GM19035 (cell line): ENCODE data around the gene PPFIA2.
"Not testable (repeated sequence)": the region's sequence is repeated elsewhere in the genome, so short reads cannot be mapped to it uniquely, and the experiment has no call there.

Experiments used
- ATAC-seq: cut with Tn5 transposase; IDR thresholded peaks from one replicate; pipeline ENCODE4 v1.9.1; 2021; ENCODE audit not compliant: unreplicated experiment

The PPFIA2 gene

GRCh38 chr12:81670759-81671158 lies 88.4 kb downstream of the PPFIA2 start:
- no peak for ATAC-seq

GRCh38 chr12:81668475-81668874 lies 90.7 kb downstream of the PPFIA2 start:
- peak; percentile 82 for ATAC-seq

GRCh38 chr12:81659310-81659709 lies 99.8 kb downstream of the PPFIA2 start:
- not testable (repeated sequence) for ATAC-seq

GRCh38 chr12:81644503-81644902 lies 114.6 kb downstream of the PPFIA2 start:
- ATAC-seq = no peak

DNA sequence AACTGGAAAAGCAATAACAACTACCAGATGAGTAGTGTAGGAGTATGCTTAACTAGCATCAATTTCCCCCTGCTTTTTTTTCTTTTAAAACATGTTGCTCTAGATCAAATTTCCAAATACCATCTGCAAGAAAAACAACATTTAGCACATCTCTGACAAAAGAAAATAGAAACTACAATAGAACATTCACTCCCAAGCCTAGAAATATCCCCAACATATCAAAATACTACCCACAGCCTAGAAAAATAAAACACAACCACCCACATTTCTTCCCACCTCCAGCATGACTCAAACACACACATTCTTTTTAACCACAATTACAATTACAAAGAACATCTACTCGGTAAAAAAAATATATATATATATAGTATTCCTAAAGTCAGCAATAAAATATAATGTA lies 120.0 kb downstream of the PPFIA2 start:
- ATAC-seq = no peak

GRCh38 chr12:81633127-81633526 lies 126.0 kb downstream of the PPFIA2 start:
- ATAC-seq = no peak

- ATAC-seq = no peak
Measured at GRCh38 chr12:81627336-81628189, 131.6 kb downstream of the PPFIA2 start.

- ATAC-seq = no peak
Measured at GRCh38 chr12:81626406-81626805, 132.7 kb downstream of the PPFIA2 start.

DNA sequence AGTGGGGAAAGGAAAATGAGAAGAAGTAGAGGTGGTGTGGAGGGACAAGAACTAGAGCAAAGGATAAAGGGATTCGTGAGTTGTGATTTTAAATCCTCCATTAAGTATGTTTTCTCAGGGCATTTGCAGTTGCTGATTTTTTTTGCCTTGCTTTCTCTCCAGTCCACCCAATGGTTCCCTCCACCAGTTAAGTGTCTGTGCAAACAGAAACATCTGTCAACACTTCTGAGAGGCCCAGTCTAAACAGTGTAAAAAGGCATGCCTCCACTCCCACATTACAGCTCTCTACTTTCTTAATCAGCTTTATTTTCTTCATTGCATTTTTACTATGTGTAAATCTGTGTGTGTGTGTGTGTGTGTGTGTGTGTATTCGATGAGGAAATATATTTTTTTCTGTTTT lies 141.2 kb downstream of the PPFIA2 start:
- no peak for ATAC-seq

DNA sequence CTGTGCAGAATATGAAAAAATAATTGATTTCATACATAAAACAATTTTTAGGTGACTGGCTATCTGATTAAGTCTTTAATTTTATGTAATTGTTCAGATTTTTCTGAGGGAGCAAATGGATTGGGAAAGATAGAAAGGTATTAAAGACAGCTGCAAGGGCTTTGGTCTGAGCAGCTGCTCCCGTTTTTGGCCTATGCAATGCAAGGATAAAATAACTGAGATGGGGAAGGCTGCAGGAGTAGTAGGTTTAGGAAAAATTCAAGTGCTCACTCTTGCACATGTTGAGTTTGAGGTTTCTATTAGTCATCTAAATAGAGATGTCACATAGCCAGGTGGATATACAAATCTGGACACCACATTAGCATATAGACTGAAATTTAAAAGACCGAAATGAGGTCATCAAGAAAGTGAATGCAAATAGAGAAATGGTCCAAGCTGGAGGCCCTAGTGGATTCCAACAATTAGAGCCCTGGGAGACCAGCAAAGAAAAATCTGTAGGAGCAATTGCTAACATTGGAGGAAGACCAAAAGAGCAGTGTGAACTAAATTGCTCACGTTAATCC lies 144.0 kb downstream of the PPFIA2 start:
- no peak for ATAC-seq

GRCh38 chr12:81610955-81611889 lies 147.9 kb downstream of the PPFIA2 start:
- ATAC-seq = peak; percentile 67

- ATAC-seq = no peak
Measured at GRCh38 chr12:81597928-81598604, 161.1 kb downstream of the PPFIA2 start.

GRCh38 chr12:81596558-81596957 lies 162.6 kb downstream of the PPFIA2 start:
- ATAC-seq = no peak

- ATAC-seq = no peak
Measured at GRCh38 chr12:81591256-81591655, 167.9 kb downstream of the PPFIA2 start.

GRCh38 chr12:81590703-81591102 lies 168.4 kb downstream of the PPFIA2 start:
- not testable (repeated sequence) for ATAC-seq

DNA sequence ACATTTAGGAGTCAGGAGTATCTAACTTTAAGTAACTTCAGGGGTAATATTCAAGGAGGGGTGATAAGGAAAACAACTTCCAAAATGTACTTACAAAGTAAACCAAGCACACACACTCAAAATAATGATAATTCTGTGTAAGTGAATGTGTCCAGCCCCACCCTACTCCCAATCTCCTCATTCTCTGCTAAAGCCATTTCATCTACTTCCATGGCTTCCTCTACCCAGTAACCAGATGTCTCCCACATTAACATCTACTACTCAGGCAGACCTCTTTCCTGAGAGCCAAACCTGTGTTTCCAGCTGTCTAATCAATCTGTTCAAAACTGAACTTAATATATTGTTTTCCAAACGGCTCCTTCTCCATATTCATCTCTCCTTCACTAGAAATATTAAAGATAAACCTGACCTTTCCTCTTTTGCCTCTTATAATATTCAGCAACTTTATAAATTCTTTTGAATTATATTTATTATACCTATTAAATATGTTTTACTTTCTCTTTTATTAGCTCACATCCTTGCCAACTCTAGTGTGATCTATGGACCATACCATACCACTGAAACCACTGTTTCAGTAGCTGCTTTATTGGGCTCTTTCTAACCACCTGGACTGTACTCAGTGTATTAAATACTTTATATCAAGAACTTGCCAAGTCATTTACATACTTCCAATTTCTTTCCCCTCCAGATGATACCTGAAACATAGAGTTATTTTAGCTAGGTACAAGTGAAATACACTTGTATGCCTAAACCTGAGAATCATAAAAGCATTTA lies 170.7 kb downstream of the PPFIA2 start:
- ATAC-seq = no peak

GRCh38 chr12:81585787-81586186 lies 173.4 kb downstream of the PPFIA2 start:
- no peak for ATAC-seq

GRCh38 chr12:81573228-81573627 lies 185.9 kb downstream of the PPFIA2 start:
- no peak for ATAC-seq

DNA sequence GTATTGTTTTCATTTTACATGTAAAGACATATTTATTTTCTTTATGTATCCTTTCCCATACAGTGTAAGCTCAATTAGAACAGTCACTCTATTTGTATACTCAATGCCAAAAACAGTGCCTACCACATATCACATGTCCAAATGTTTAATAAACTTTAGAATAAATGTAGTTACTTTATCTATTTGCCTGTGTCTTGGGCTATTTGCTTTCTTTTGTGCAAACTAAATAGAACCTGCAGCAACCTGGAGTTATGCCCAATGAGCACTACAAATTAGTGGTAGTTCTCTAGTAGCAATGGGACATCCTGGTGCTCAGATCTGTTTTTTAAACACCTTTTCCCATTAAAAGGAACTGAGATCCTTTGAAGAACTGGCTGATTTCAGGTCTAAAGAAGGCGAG lies 186.7 kb downstream of the PPFIA2 start:
- no peak for ATAC-seq

DNA sequence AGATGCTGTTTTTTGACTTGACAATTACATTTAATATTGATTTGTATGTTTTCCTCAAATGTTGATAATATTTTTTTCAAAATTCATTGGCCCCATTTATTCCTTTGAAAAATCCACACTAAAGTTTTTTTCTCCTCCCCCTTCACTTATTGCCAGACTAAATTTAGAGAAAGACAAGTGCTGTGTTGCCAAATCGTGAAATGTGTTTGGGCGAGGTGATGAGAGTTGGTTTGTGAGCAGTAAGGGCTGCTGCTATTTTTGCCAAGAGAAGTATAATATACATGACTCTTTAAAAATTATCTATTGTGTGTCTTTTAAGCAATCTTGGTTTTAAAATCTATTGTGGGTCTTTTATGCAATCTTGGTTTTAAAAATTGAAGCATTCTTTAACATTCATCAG lies 188.9 kb downstream of the PPFIA2 start:
- no peak for ATAC-seq
